Parathyroid adenoma (tissue), 2 donors: ENCODE measurements around the gene AJAP1.

Experiments used
- H2AFZ ChIP-seq: fragments of 300-600 bp; sonication (generic); one replicate; pipeline ENCODE4 v1.7.0; 2017; ENCODE audit warnings: antibody characterized with exemption, mild to moderate bottlenecking
- H3K27ac ChIP-seq: fragments of 300-600 bp; sonication (generic); one replicate; pipeline ENCODE4 v1.7.0; 2017
- H3K27me3 ChIP-seq: fragments of 300-600 bp; sonication (generic); one replicate; pipeline ENCODE4 v1.7.0; 2017; ENCODE audit warnings: low read length; ENCODE audit not compliant: control insufficient read depth, insufficient read depth
- H3K36me3 ChIP-seq: fragments of 300-600 bp; sonication (generic); one replicate; pipeline ENCODE4 v1.7.0; 2017; ENCODE audit warnings: low read length; ENCODE audit not compliant: control insufficient read depth, insufficient read depth
- H3K4me1 ChIP-seq: fragments of 300-600 bp; sonication (generic); one replicate; pipeline ENCODE4 v1.7.0; 2017; ENCODE audit warnings: control low read depth
- H3K4me2 ChIP-seq: fragments of 300-600 bp; sonication (generic); one replicate; pipeline ENCODE4 v1.7.0; 2017; ENCODE audit warnings: low read length
- H3K4me3 ChIP-seq: fragments of 300-600 bp; sonication (generic); one replicate; pipeline ENCODE4 v1.7.0; 2017; ENCODE audit warnings: low read depth, low read length
- H3K79me2 ChIP-seq: fragments of 300-600 bp; sonication (generic); one replicate; pipeline ENCODE4 v1.7.0; 2017; ENCODE audit warnings: control low read depth
- H3K9ac ChIP-seq: fragments of 300-600 bp; sonication (generic); one replicate; pipeline ENCODE4 v1.7.0; 2017; ENCODE audit warnings: mild to moderate bottlenecking
- H3K9me3 ChIP-seq: fragments of 300-600 bp; sonication (generic); one replicate; pipeline ENCODE4 v1.7.0; 2017; ENCODE audit warnings: low read length; ENCODE audit not compliant: control insufficient read depth
- CTCF ChIP-seq: fragments of 300-600 bp; sonication (generic); IDR thresholded peaks from one replicate; pipeline ENCODE4 v1.7.0; 2017; ENCODE audit warnings: antibody characterized with exemption, mild to moderate bottlenecking
- donor health status: primary hyperparathyroidism.

AJAP1 gene

GRCh38 chr1:4767308-4767707 lies 112.9 kb downstream of the AJAP1 start:
- Histone ChIP-seq H3K4me2 (no peak overlapping the region), H3K79me2 (no peaks in the 10 kb centered on the region), H3K4me1 (no peaks in the 10 kb centered on the region), H2AFZ (no peak overlapping the region), H3K27ac (no peak overlapping the region), H3K36me3 (no peaks in the 10 kb centered on the region), H3K27me3 (no peaks in the 10 kb centered on the region), H3K9ac (no peak overlapping the region), H3K4me3 (no peak overlapping the region), H3K9me3 (no peaks in the 10 kb centered on the region)
- no peak for TF ChIP-seq CTCF

GRCh38 chr1:4768553-4768952 lies 114.1 kb downstream of the AJAP1 start:
- Histone ChIP-seq H3K4me3 (no peak overlapping the region), H3K9me3 (no peaks in the 10 kb centered on the region), H2AFZ (no peak overlapping the region), H3K36me3 (no peaks in the 10 kb centered on the region), H3K4me1 (no peaks in the 10 kb centered on the region), H3K9ac (no peak overlapping the region), H3K27me3 (no peaks in the 10 kb centered on the region), H3K79me2 (no peaks in the 10 kb centered on the region), H3K27ac (no peak overlapping the region), H3K4me2 (no peak overlapping the region)
- no peak for TF ChIP-seq CTCF

- no peak overlapping the region for H3K27ac ChIP-seq
- H3K9me3 ChIP-seq: no peaks in the 10 kb centered on the region
- no peaks in the 10 kb centered on the region for H3K79me2 ChIP-seq
- no peak for TF ChIP-seq CTCF
- H3K4me3 ChIP-seq: no peak overlapping the region
- H3K9ac ChIP-seq: no peak overlapping the region
- no peaks in the 10 kb centered on the region for H3K4me1 ChIP-seq
- no peak overlapping the region for H3K4me2 ChIP-seq
- no peaks in the 10 kb centered on the region for H3K36me3 ChIP-seq
- H3K27me3 ChIP-seq: no peaks in the 10 kb centered on the region
- H2AFZ ChIP-seq: no peak overlapping the region
These were observed 115.3 kb downstream of the AJAP1 start for GRCh38 chr1:4769516-4770280.

- Histone ChIP-seq H3K4me3 (no peak overlapping the region), H3K4me2 (no peak overlapping the region), H3K79me2 (no peaks in the 10 kb centered on the region), H3K36me3 (no peaks in the 10 kb centered on the region), H3K27me3 (no peaks in the 10 kb centered on the region), H2AFZ (no peak overlapping the region), H3K27ac (no peak overlapping the region), H3K9ac (no peak overlapping the region), H3K4me1 (no peaks in the 10 kb centered on the region), H3K9me3 (no peaks in the 10 kb centered on the region)
- no peak for TF ChIP-seq CTCF
These were observed 116.3 kb downstream of the AJAP1 start for GRCh38 chr1:4770713-4771112.

DNA sequence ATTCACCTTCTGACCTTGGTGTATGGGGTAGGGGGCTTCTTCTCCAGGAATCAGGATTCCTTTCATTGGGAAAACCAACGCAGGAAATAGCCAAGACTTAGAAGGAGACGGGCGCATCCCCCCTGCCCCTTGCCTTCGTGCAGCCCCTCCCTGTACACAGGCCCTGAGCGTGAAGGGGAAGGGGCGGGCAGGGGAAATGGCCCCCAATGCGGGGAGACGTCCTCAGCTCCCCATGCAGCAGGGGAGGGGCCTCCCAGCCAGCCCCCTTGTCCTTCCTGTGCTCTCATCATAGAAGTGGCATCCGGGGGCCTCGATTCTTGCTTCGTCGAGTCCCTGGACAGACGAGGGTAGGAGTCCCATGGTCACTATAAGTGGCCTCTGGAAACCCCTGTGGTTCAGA lies 116.9 kb downstream of the AJAP1 start:
- Histone ChIP-seq H3K4me1 (no peaks in the 10 kb centered on the region), H3K9ac (no peak overlapping the region), H3K27me3 (no peaks in the 10 kb centered on the region), H2AFZ (no peak overlapping the region), H3K79me2 (no peaks in the 10 kb centered on the region), H3K4me2 (no peak overlapping the region), H3K4me3 (no peak overlapping the region), H3K36me3 (no peaks in the 10 kb centered on the region), H3K27ac (no peak overlapping the region), H3K9me3 (no peaks in the 10 kb centered on the region)
- TF ChIP-seq CTCF: no peak
